GM12865 (cell line): ENCODE results near the gene MMUT.
"Not testable (repeated sequence)": the region's sequence is repeated elsewhere in the genome, so short reads cannot be mapped to it uniquely, and the experiment has no call there.

Experiments used
- DNase-seq: peaks from one replicate; pipeline ENCODE4 v3.0.0; 2010; ENCODE audit warnings: low read depth
- H3K4me3 ChIP-seq: 2 replicates; pipeline ENCODE4 v1.5.1; 2011; ENCODE audit warnings: mild to moderate bottlenecking, low read depth, low read length, control low read depth
- TF ChIP-seq, protein P1 (sequence below): IDR thresholded peaks from 2 replicates; pipeline ENCODE4 v1.5.1; 2011; ENCODE audit warnings: low read length, control low read depth, low read depth, inconsistent platforms; ENCODE audit not compliant: insufficient read depth; ENCODE audit errors: missing control alignments

MMUT gene

DNA sequence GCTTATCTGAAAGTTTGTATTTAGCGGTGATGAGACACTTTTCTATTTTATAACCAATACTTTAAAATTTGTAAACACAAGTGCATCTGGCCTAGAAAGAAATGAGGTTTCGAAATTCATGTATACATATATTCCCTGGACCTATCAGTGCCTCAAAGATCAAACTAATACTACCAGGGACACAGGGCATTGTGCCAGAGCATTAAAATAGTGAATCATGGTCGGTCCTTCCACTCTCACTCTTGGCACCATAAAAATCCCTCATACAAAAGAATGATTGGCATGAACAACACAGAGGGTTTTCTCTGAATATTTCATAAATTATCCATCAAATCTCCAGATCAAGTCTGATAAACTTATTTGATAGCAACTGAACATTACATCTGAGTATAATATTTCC is 62.0 kb downstream of the MMUT start:
- H3K4me3 ChIP-seq: no peak overlapping the region
- TF ChIP-seq, protein P1, sequence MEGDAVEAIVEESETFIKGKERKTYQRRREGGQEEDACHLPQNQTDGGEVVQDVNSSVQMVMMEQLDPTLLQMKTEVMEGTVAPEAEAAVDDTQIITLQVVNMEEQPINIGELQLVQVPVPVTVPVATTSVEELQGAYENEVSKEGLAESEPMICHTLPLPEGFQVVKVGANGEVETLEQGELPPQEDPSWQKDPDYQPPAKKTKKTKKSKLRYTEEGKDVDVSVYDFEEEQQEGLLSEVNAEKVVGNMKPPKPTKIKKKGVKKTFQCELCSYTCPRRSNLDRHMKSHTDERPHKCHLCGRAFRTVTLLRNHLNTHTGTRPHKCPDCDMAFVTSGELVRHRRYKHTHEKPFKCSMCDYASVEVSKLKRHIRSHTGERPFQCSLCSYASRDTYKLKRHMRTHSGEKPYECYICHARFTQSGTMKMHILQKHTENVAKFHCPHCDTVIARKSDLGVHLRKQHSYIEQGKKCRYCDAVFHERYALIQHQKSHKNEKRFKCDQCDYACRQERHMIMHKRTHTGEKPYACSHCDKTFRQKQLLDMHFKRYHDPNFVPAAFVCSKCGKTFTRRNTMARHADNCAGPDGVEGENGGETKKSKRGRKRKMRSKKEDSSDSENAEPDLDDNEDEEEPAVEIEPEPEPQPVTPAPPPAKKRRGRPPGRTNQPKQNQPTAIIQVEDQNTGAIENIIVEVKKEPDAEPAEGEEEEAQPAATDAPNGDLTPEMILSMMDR: no peak
- no peak for DNase-seq

DNA sequence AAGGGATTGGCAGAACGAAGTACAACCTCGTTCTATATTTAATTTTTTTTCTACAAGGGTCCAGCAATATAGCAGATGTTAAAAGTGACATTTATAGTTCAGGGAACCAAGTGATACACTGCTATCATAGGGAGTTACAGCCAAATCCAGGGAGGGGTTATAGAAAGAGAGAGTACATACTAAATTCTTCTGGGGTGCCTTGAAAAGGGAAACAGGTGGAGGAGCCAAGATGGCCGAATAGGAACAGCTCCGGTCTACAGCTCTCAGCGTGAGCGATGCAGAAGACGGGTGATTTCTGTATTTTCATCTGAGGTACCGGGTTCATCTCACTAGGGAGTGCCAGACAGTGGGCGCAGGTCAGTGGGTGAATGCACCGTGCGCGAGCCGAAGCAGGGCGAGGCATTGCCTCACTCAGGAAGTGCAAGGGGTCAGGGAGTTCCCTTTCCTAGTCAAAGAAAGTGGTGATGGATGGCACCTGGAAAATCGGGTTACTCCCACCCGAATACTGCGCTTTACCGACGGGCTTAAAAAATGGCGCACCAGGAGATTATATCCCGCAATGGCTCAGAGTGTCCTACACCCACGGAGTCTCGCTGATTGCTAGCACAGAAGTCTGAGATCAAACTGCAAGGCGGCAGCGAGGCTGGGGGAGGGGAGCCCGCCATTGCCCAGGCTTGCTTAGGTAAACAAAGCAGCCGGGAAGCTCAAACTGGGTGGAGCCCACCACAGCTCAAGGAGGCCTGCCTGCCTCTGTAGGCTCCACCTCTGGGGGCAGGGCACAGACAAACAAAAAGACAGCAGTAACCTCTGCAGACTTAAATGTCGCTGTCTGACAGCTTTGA is 76.2 kb downstream of the MMUT start:
- DNase-seq, H3K4me3 ChIP-seq: not testable (repeated sequence)

DNA sequence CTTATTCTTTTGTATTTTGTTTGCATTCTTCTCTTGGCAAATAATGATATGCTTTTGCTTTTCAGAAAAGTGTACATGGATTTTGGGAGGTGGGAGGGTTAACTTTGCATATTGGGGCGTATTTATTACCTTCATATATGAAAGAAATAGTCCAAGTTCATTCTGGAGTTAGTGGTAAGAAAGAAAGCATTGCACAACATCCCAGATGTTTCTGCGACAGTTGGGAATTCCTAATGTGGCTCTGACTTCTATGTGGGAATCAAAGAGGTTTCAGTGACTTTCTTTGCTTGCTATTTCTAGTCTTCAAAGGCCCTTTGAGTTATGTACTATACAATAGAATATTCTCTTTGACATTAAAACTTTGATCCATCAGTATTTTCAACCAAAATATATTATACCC is 78.1 kb downstream of the MMUT start:
- no peak overlapping the region for H3K4me3 ChIP-seq
- no peak for DNase-seq
- TF ChIP-seq, protein P1: no peak
